NB4 (cell line): ENCODE measurements around the gene VASN.

Source experiments
- CTCF ChIP-seq: IDR thresholded peaks from one replicate; pipeline ENCODE4 v1.5.1; 2012; ENCODE audit warnings: low read depth, low read length
- MYC ChIP-seq: IDR thresholded peaks from 2 replicates; pipeline ENCODE4 v1.6.1; 2011; ENCODE audit warnings: low read depth, low read length
- POLR2A ChIP-seq: IDR thresholded peaks from 2 replicates; pipeline ENCODE4 v1.6.1; 2011; ENCODE audit warnings: mild to moderate bottlenecking; ENCODE audit not compliant: insufficient read length; ENCODE audit errors: extremely low read depth

GRCh38 chr16:4364196-4365013 lies 7.2 kb upstream of the VASN start:
- no peak for TF ChIP-seq CTCF
- no peak for TF ChIP-seq MYC
- TF ChIP-seq POLR2A, result no peak
